DOHH2 (cell line): ENCODE measurements around the gene FSTL4.

ENCODE experiments used
- H3F3A ChIP-seq: fragments of 200-600 bp; sonication (generic), shearing (Covaris generic); 2 replicates; pipeline ENCODE4 v1.6.0; 2016; ENCODE audit warnings: antibody characterized with exemption, mild to moderate bottlenecking; ENCODE audit not compliant: control insufficient read depth, insufficient read depth
- H3K27ac ChIP-seq: fragments of 200-600 bp; sonication (generic); 2 replicates; pipeline ENCODE4 v1.5.1; 2014; ENCODE audit warnings: low read depth, mild to moderate bottlenecking, low read length, moderate library complexity
- H3K27me3 ChIP-seq: fragments of 200-600 bp; sonication (generic); 2 replicates; pipeline ENCODE4 v1.6.1; 2014; ENCODE audit warnings: mild to moderate bottlenecking, low read length, mixed read lengths; ENCODE audit not compliant: control insufficient read depth
- H3K36me3 ChIP-seq: fragments of 200-600 bp; sonication (generic); 2 replicates; pipeline ENCODE4 v1.6.1; 2014; ENCODE audit warnings: mild to moderate bottlenecking, low read length, moderate library complexity, mixed read lengths; ENCODE audit not compliant: control insufficient read depth
- H3K4me1 ChIP-seq: fragments of 200-600 bp; sonication (generic); 2 replicates; pipeline ENCODE4 v1.6.1; 2014; ENCODE audit warnings: mild to moderate bottlenecking, low read length, mixed read lengths; ENCODE audit not compliant: control insufficient read depth
- H3K4me2 ChIP-seq: fragments of 200-600 bp; sonication (generic); 2 replicates; pipeline ENCODE4 v1.6.0; 2014; ENCODE audit warnings: mild to moderate bottlenecking, low read length, moderate library complexity
- H3K4me3 ChIP-seq: fragments of 200-600 bp; sonication (generic); 2 replicates; pipeline ENCODE4 v1.5.1; 2014; ENCODE audit warnings: mild to moderate bottlenecking, low read length, mixed read lengths
- H3K79me2 ChIP-seq: fragments of 200-600 bp; sonication (generic); 2 replicates; pipeline ENCODE4 v1.6.1; 2014; ENCODE audit warnings: mild to moderate bottlenecking, low read length, mixed read lengths; ENCODE audit not compliant: control insufficient read depth
- H3K9me2 ChIP-seq: fragments of 200-600 bp; sonication (generic); replicated peaks from 2 replicates; pipeline ENCODE4 v1.6.1; 2014; ENCODE audit warnings: mild to moderate bottlenecking, low read length, mixed read lengths; ENCODE audit not compliant: control insufficient read depth
- H3K9me3 ChIP-seq: fragments of 200-600 bp; sonication (generic); 2 replicates; pipeline ENCODE4 v1.6.1; 2014; ENCODE audit warnings: antibody characterized with exemption, low read length, mixed read lengths; ENCODE audit not compliant: control insufficient read depth, insufficient read depth
- H4K20me1 ChIP-seq: fragments of 200-600 bp; sonication (generic); 2 replicates; pipeline ENCODE4 v1.6.0; 2014; ENCODE audit warnings: low read depth, mild to moderate bottlenecking, antibody characterized with exemption, low read length, moderate library complexity; ENCODE audit not compliant: control insufficient read depth, insufficient read depth
- CTCF ChIP-seq: fragments of 200-600 bp; sonication (generic); IDR thresholded peaks from one replicate; pipeline ENCODE4 v1.5.1; 2014; ENCODE audit warnings: antibody characterized with exemption, mild to moderate bottlenecking, low read depth, low read length; ENCODE audit not compliant: poor library complexity, severe bottlenecking
- EZH2phosphoT487 ChIP-seq: fragments of 200-600 bp; sonication (generic); IDR thresholded peaks from 2 replicates; pipeline ENCODE4 v1.6.1; 2017; ENCODE audit warnings: borderline replicate concordance, mild to moderate bottlenecking, antibody characterized with exemption, low read length, moderate library complexity, mixed read lengths

FSTL4 gene

GRCh38 chr5:133250527-133250926 is 361.8 kb downstream of the FSTL4 start:
- H3K9me2 ChIP-seq: no peaks in the 10 kb centered on the region
- no peak overlapping the region for H3K4me3 ChIP-seq
- H3K9me3 ChIP-seq: no peaks in the 10 kb centered on the region
- no peaks in the 10 kb centered on the region for H3K36me3 ChIP-seq
- H3K27me3 ChIP-seq: 0 out of 2 replicates have a peak, but pooled peaks cover 9% of the 10 kb centered on the region
- TF ChIP-seq CTCF: no peak
- no peaks in the 10 kb centered on the region for H3K4me1 ChIP-seq
- no peaks in the 10 kb centered on the region for H3K79me2 ChIP-seq
- H4K20me1 ChIP-seq: no peaks in the 10 kb centered on the region
- H3K4me2 ChIP-seq: no peak overlapping the region
- H3K27ac ChIP-seq: no peak overlapping the region
- no peaks in the 10 kb centered on the region for H3F3A ChIP-seq

- H3K27me3 ChIP-seq: 0 out of 2 replicates have a peak, but pooled peaks cover 10% of the 10 kb centered on the region
- H3K4me2 ChIP-seq: no peak overlapping the region
- H3K4me3 ChIP-seq: no peak overlapping the region
- no peaks in the 10 kb centered on the region for H3K36me3 ChIP-seq
- H4K20me1 ChIP-seq: no peaks in the 10 kb centered on the region
- H3K9me3 ChIP-seq: no peaks in the 10 kb centered on the region
- H3K27ac ChIP-seq: no peak overlapping the region
- H3K9me2 ChIP-seq: no peaks in the 10 kb centered on the region
- no peaks in the 10 kb centered on the region for H3K79me2 ChIP-seq
- no peaks in the 10 kb centered on the region for H3K4me1 ChIP-seq
- no peaks in the 10 kb centered on the region for H3F3A ChIP-seq
- TF ChIP-seq EZH2phosphoT487 (no peak), CTCF (no peak)
Observed at GRCh38 chr5:133249593-133249992, 362.7 kb downstream of the FSTL4 start.

- no peak overlapping the region for H3K27ac ChIP-seq
- no peak overlapping the region for H3K4me3 ChIP-seq
- no peaks in the 10 kb centered on the region for H3K9me3 ChIP-seq
- H3K9me2 ChIP-seq: no peaks in the 10 kb centered on the region
- no peak overlapping the region for H3K4me2 ChIP-seq
- no peaks in the 10 kb centered on the region for H4K20me1 ChIP-seq
- no peaks in the 10 kb centered on the region for H3K4me1 ChIP-seq
- H3K36me3 ChIP-seq: no peaks in the 10 kb centered on the region
- 0 out of 2 replicates have a peak, but pooled peaks cover 10% of the 10 kb centered on the region for H3K27me3 ChIP-seq
- TF ChIP-seq CTCF (no peak), EZH2phosphoT487 (no peak)
- H3K79me2 ChIP-seq: no peaks in the 10 kb centered on the region
- H3F3A ChIP-seq: no peaks in the 10 kb centered on the region
Observed at GRCh38 chr5:133247881-133248624, 364.3 kb downstream of the FSTL4 start.
